GM21786 (cell line): Measurements from ENCODE around the gene ARMC9.
"Not testable (repeated sequence)": the region's sequence is repeated elsewhere in the genome, so short reads cannot be mapped to it uniquely, and the experiment has no call there.

Experiments
- ATAC-seq: cut with Tn5 transposase; IDR thresholded peaks from one replicate; pipeline ENCODE4 v1.9.1; 2021; ENCODE audit not compliant: unreplicated experiment

The ARMC9 gene

DNA sequence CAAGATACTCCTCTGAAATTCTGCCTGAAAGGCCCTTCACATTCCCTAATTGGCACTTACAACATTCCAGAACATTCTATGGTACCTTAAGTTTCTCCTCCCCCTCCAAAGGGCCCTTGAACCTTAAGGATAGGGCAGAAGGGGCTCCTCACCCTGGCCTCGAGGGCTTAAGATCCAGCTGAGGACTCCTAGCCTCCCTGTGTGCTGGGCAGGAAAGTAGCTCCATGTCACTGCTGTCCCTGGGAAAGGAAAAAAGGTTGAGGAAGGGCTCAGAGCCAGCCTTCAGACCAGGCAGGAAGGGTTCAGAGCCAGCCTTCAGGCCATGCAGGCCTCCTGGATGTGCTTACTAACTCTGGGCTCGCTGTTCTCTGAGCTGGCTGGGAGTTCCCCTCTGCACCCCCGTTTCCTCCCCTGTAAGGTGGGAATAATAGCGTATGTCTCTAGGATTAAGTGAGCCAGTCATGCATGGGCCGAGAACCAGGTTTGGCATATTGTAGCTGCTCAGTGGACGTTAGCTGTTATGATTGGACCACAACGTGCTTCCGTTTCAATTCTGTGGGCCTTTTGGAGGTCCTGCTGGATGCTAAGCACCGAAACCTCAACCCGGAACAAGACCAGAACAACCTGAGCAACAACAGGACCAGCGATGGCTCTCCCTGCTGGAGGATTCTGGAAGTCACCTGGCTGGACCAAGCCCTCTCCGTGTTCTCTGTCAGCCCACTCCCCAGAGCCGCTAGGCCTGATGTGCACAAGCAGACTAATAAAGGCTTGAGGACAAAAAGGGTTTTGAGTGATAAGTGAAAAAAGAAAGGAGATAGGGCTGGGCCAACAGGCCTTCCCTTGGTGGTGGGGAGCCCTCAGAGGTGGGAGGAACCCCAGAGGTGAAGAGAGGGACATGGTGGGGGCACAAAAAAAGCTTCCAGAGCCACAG, 196.0 kb downstream of the ARMC9 start:
- ATAC-seq = peak; percentile 39

DNA sequence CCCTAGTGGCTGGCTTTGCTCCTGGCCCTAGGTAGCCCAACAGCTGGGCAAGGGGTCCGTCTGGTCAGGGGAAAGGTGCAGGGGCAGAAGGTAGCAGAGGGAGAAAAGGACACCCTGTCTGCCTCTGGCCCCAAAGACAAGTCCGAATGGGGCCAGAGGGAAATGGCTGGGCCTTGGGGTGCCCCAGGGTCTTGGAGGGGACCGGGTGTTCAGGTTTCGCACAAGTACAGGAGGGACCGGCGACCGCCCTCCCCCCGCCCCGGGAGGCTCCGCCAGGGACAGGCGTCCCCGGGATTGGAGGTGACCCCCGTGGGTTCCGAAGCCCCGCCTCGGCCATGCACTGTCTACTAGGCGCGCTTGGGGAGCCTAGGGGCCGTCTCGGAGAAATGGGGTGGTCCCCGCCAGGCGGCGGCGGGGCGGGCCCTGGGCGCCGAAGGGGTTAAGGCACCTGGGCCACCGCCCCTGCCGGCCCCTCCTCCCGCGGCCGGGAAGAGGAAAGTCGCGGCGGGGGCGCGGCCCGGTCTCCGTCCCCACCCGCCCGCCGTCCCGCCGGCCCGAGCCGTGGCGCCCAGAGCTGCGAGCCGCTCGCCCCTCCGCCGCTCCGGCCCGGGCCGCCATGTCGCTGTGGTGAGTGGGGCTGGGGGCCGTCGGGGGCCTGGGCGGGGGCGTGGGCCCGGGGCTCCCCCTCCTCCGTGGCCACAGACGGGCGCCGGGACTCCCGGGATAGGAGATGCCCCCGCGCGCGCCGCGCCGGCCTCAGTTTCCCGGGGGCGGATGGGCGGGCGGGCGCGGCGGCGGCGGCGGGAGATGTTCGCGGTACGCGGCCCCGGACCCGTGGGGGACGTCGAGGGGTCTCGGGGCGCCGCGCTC, 197.0 kb downstream of the ARMC9 start, which contains the start of gene B3GNT7:
Gene B3GNT7, plus strand, starts transcription at position 523 of the 870 bp plus-strand sequence. Its CDS starts 94 bp downstream, at position 617.
- ATAC-seq = peak; percentile 18

DNA sequence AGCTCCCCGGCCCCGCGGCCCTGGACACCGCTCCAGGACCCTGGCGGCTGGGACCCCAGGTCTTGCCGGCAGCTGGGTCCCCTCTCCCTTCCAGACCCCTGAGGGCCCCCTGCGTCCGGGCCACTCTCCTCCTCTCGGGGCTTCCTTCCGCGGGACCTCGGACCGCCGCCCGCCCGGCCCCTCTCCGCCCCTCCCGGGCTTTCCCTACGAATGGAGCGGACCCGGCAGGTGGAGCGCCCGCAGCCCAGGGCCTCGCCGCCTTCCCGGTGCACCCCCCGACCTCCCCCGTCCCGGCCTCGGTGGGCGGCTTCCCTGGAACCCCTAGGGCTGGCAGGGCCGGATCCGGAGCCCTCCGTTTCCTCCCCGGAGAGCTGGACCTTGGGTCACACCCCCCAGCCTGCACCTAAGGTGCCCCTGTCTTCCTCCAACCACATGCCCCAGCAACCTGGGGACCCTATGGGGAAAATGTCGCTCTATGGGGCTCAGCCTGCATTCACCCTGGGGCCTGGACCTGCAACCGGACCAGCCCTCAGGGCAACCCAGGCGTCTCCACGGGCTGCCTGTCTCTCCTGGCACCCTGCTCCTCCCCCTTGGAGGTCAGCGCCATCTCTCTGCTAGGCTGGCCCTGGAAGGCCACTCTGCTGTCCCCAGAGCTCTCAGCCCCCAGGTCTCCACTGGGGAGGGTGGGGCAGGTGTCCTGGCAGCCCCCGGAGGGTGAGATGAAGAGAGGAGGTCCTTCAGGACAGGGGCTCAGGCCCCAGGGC, 197.8 kb downstream of the ARMC9 start:
- ATAC-seq = no peak

DNA sequence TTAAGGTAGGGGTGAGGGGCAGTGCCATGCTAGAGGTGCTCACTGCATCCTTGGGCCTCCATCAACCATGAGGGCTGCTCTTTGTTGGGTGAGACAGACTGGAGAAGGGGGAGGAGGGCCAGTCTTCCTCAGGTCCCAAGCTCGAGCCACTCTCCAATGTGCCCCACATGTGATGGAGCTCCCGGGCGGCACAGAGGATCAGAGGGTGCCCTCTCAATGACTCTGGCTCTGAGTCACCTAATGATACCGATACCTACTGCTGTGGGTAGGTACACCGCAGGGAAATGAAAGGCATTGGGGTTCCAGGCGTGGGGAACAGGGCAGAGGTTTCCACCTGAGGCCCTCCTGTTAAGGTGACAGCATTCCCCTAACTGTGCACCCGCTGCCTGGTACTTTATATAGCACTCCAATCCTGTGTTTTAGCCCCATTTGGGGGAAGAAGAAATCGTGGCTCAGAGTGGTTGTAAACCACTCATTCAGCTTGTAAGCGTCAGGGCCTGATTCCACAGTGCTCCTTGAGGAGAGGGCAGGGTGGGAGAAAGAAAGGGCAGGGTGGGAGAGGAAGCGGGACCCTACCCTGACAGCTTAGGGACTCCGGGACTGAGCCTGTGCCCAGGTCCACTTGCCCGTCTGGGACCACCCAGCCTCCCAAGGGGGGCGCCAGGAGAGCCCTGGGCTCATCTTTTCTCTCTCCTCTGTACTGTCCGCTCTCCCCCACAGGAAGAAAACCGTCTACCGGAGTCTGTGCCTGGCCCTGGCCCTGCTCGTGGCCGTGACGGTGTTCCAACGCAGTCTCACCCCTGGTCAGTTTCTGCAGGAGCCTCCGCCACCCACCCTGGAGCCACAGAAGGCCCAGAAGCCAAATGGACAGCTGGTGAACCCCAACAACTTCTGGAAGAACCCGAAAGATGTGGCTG, 198.8 kb downstream of the ARMC9 start:
- no peak for ATAC-seq

DNA sequence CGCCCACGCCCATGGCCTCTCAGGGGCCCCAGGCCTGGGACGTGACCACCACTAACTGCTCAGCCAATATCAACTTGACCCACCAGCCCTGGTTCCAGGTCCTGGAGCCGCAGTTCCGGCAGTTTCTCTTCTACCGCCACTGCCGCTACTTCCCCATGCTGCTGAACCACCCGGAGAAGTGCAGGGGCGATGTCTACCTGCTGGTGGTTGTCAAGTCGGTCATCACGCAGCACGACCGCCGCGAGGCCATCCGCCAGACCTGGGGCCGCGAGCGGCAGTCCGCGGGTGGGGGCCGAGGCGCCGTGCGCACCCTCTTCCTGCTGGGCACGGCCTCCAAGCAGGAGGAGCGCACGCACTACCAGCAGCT, 199.5 kb downstream of the ARMC9 start:
- ATAC-seq = no peak

DNA sequence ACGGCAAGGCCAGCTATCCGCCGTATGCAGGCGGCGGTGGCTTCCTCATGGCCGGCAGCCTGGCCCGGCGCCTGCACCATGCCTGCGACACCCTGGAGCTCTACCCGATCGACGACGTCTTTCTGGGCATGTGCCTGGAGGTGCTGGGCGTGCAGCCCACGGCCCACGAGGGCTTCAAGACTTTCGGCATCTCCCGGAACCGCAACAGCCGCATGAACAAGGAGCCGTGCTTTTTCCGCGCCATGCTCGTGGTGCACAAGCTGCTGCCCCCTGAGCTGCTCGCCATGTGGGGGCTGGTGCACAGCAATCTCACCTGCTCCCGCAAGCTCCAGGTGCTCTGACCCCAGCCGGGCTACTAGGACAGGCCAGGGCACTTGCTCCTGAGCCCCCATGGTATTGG, 200.2 kb downstream of the ARMC9 start:
- no peak for ATAC-seq

DNA sequence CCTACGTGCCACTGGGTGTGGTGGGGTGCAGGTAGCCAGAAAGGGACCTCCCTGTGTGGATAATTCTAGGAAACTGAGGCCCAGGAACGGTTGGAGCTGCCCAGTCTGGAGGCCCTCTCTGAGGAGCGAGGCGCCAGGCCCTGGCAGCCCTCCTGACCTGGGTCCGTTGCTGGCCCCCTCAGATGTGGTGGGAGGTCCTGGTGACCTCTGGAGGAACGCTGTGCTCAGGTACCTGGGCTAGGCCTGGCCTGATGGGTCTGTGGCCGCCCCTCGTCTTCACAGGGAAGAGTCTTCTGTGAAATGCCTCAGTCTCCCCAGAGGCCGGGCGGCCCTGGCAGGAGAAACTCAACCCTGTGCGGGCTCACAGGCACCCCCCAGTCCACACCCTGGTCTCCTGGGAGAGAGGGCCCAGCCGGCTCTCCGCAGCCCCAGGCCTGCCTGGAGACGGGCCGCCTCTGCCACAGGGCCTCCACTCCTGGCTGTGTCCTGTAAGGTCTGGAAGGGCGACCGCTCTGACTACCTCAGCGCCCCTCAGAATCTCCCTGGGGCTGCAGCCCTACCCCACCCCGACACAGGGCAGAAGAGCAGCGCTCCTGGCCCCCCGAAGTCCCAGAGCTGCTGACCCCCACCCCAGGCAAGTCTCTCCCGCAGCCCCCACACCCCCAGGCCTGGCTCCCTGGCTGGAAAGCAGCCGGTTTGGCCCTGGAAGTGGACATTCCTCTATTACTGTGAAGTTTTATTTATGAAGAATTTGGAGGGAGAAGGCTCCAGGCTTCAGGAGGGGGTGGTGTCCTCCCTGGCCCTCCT, 200.8 kb downstream of the ARMC9 start:
- ATAC-seq = no peak

DNA sequence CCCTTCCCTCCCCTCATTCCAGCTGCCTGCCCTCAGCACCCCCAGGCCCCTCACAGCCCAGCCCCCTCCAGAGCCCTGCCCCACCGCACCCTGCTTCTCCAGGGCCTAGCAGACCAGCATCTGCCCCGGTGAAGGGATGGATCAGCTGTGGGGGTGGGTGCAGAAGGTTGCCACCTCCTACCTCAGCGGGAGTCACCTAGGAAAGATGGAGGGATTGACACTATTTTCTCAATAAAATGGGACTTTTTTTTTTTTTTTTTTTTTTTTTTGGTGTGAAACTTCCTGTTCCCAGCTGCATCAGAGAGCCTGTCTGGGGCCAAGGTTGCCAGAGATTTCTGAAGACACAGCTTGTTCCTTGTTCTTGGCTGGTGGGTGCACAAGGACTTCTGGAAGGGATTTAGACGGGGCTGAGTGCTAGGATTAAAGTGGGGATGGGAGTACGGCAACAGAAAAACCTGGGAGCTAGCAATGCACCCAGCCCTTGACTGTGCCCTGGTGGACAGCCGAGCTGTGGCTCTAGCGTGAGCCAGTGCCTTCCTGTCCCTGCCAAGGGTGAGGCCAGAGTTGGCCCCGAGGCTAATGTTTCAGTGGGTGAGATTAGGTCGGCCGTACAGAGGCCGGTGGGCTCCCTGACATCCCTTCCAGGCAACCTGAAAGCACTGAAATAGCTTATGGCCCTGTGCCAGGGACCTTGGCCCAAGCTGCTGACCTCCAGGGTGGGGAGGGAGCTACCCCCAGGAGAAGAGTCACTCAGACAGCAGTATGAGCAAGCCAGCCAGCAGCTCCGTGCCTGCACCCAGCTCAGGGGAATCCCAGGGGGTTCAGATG, 201.6 kb downstream of the ARMC9 start:
- ATAC-seq = no peak

DNA sequence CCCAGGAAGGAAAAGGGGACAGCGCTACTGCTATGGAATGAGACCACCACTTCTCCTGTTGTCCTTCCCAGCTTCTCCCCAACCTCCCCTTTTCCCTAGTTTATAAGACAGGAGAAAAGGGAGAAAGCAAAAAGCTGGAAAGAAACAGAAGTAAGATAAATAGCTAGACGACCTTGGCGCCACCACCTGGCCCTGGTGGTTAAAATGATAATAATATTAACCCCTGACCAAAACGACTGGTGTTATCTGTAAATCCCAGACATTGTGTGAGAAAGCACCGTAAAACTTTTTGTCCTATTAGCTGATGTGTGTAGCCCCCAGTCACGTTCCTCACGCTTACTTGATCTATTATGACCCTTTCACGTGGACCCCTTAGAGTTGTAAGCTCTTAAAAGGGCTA, 202.2 kb downstream of the ARMC9 start:
- not testable (repeated sequence) for ATAC-seq

DNA sequence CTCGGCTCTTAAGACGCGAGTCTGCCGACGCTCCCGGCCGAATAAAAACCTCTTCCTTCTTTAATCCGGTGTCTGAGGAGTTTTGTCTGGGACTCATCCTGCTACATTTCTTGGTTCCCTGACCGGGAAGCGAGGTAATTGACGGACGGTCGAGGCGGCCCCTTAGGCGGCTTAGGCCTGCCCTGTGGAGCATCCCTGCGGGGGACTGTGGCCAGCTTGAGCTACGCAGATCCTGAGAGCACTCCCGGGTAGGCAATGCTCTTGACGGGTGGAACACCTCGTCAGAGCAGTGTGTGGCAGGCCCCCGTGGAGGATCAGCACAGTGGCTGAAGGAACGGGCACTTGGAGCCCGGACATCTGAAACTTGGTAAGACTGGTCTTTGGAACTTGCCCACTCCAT, 202.7 kb downstream of the ARMC9 start:
- not testable (repeated sequence) for ATAC-seq

DNA sequence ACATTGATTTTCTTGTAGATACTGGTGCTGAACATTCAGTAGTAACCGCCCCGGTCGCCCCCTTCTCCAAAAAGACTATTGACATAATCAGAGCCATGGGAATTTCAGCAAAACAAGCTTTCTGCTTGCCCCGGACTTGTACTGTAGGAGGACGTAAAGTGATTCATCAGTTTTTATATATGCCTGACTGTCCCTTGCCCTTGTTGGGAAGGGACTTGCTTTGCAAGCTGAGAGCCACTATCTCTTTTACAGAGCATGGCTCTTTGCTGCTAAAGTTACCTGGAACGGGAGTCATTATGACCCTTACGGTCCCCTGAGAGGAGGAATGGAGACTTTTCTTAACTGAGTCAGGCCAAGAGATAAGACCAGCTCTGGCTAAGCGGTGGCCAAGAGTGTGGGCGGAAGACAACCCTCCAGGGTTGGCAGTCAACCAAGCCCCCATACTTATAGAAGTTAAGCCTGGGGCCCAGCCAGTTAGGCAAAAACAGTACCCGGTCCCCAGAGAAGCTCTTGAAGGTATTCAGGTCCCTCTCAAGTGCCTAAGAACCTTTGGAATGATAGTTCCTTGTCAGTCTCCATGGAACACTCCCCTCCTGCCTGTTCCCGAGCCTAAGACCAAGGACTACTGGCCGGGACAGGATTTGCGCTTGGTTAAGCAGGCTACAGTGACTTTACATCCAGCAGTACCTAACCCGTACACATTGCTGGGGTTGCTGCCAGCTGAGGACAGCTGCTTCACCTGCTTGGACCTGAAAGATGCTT, 205.2 kb downstream of the ARMC9 start:
- ATAC-seq = not testable (repeated sequence)

DNA sequence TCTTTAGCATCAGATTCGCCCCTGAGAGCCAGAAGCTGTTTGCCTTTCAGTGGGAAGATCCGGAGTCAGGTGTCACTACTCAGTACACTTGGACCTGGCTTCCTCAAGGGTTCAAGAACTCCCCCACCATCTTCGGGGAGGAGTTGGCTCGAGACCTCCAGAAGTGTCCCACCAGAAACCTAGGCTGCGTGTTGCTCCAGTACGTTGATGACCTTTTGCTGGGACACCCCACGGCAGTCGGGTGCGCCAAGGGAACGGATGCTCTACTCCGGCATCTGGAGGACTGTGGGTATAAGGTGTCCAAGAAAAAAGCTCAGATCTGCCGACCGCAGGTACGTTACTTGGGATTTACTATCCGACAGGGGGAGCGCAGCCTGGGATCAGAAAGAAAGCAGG, 205.8 kb downstream of the ARMC9 start:
- not testable (repeated sequence) for ATAC-seq

DNA sequence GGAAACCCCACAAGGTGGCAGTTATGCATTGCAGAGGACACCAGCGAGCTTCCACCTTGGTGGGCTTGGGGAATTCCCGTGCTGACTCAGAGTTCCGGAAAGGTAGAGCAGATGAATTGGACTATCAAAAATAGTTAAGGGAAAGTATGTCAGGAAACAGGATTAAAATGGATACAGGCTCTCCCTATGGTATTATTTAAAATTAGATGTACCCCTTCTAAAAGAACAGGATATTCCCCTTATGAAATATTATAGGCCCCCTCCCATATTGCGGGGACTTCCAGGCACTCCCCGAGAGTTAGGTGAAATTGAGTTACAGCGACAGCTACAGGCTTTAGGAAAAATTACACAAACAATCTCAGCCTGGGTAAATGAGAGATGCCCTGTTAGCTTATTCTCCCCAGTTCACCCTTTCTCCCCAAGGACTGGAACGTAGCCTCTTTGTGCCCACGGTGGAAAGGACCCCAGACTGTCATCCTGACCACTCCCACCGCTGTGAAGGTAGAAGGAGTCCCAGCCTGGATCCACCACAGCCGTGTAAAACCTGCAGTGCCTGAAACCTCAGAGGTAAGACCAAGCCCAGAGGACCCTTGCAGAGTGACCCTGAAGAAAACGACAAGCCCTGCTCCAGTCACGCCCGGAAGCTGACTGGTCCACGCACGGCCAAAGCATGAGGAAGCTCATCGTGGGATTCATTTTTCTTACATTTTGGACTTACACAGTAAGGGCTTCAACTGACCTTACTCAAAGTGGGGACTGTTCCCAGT, 207.4 kb downstream of the ARMC9 start:
- not testable (repeated sequence) for ATAC-seq

DNA sequence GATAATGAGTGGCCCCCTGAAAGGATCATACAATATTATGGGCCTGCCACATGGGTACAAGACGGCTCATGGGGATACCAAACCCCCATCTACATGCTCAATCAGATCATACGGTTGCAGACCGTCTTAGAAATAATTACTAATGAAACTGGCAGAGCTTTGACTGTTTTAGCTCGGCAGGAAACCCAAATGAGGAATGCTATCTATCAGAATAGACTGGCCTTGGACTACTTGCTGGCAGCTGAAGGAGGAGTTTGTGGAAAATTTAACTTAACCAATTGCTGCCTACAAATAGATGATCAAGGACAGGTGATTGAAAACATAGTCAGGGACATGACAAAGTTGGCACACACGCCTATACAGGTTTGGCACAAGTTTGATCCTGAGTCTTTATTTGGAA, 209.3 kb downstream of the ARMC9 start:
- not testable (repeated sequence) for ATAC-seq

DNA sequence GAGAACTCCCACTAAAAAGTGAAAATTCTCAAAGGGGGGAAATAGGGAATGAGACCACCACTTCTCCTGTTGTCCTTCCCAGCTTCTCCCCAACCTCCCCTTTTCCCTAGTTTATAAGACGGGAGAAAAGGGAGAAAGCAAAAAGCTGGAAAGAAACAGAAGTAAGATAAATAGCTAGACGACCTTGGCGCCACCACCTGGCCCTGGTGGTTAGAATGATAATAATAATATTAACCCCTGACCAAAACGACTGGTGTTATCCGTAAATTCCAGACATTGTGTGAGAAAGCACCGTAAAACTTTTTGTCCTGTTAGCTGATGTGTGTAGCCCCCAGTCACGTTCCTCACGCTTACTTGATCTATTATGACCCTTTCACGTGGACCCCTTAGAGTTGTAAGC, 209.9 kb downstream of the ARMC9 start:
- ATAC-seq = not testable (repeated sequence)

DNA sequence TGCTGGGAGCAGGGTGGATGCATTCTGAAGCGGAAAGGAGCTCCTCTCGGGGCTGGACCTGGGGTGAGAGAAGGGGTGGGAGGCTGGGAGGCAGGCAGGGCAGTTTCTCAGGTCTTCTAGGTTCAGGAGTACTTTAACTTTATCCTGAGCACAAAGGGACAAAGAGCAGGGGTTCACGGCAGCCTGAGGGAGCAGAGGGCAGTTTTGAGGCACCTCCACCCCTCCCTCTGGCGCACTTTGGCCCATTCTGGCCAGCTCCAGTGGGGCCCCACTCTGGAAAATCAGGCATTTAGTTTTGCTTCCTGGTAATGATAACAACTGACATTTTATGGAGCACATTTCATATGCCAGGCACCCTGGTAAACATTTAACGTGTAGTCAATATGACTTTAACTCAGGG, 211.3 kb downstream of the ARMC9 start:
- no peak for ATAC-seq
